Thoracic aorta (tissue), 2 donors: ENCODE measurements around the gene HPS1. TPM values are rescaled to one million over a fixed set of nuclear protein-coding genes. Genes with fewer than 3 reads are reported as not detected.

Source experiments
- ATAC-seq: fragments of 150-250 bp; one replicate; pipeline ENCODE4 v1.8.0; 2017; ENCODE audit warnings: low read depth; ENCODE audit not compliant: insufficient number of reproducible peaks, low FRiP score
- DNase-seq: peaks from one replicate; pipeline ENCODE4 v3.0.0-alpha.2; 2020; ENCODE audit warnings: low spot score
- H3K27ac ChIP-seq, 2 donors: fragments of 200-600 bp; sonication (generic); 1 replicate in 1 of 2; 2 replicates in 1 of 2; pipeline ENCODE4 v1.5.1; 2016; ENCODE audit warnings: mild to moderate bottlenecking in 2 of 2, moderate library complexity in 2 of 2
- H3K27me3 ChIP-seq: fragments of 200-600 bp; sonication (generic); replicated peaks from 2 replicates; pipeline ENCODE4 v1.6.0; 2016; ENCODE audit warnings: mild to moderate bottlenecking; ENCODE audit not compliant: insufficient read depth
- H3K36me3 ChIP-seq: fragments of 200-600 bp; sonication (generic); one replicate; pipeline ENCODE4 v1.5.1; 2016
- H3K4me1 ChIP-seq, 2 donors: fragments of 200-600 bp; sonication (generic); 1 replicate in 1 of 2; 2 replicates in 1 of 2; pipeline versions ENCODE4 v1.5.1 to v1.6.0; 2016; ENCODE audit warnings: low read depth in 2 of 2, mild to moderate bottlenecking in 1 of 2; ENCODE audit not compliant: control insufficient read depth in 1 of 2
- H3K4me3 ChIP-seq: fragments of 200-600 bp; sonication (generic); 2 replicates; pipeline ENCODE4 v1.5.1; 2016; ENCODE audit warnings: mild to moderate bottlenecking
- H3K9me3 ChIP-seq: fragments of 200-600 bp; sonication (generic); 2 replicates; pipeline ENCODE4 v1.5.1; 2016
- total RNA-seq, 2 donors: library from RNA; depleted of rRNA; stranded (reverse); fragments of >200 nt; gene quantifications; one replicate each; pipeline versions ENCODE4 v1.1.0 to v1.2.3, GENCODE V29; 2016
- TF ChIP-seq, protein P1 (sequence below): fragments of 200-600 bp; sonication (generic); IDR thresholded peaks from one replicate; pipeline ENCODE4 v1.5.1; 2019; ENCODE audit warnings: antibody characterized with exemption

HPS1 gene
- total RNA-seq, 2 donors from 2014 or later: 60.1 to 79.3 TPM

DNA sequence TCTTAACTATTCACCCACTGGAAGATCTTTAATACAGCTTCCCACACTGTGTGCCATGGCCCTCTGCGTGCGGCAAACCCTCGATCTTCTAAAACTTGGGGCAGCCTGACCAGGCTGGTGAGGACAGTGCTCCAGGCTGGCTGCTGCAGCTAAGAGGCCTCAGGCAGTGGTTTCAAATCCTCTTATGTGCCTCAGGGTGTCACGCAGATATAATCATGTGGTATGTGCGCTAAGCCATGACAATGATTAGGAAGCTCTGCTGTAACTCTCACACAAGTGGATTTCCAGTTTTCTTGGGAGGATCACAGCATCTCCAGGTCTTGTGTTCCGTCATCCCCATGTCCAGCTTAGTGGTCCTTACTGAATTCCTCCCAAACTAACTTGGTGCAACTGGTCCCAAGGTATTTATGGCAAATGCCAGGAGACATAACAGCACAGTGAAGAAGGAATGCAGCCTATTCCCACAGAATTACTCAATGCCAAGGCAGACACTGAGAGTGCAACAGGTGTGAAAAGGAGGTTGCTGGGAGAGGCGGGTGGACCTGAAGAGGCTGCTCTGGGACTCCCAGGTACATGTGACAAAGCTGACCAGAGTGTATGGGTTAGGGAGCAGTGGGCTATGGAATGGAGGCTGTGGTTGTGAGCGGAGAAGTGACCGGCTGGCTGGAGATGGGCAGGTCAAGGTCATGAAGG lies 2.3 kb downstream of the HPS1 start:
- no peaks in the 10 kb centered on the region for H3K9me3 ChIP-seq
- no peaks in the 10 kb centered on the region for H3K27me3 ChIP-seq
- H3K4me1 ChIP-seq: peaks cover 2 to 6% of the 10 kb centered on the region in 2 donors
- no peak overlapping the region for H3K27ac ChIP-seq
- H3K4me3 ChIP-seq: no peak overlapping the region
- H3K36me3 ChIP-seq: peaks cover 15% of the 10 kb centered on the region
- TF ChIP-seq, protein P1, sequence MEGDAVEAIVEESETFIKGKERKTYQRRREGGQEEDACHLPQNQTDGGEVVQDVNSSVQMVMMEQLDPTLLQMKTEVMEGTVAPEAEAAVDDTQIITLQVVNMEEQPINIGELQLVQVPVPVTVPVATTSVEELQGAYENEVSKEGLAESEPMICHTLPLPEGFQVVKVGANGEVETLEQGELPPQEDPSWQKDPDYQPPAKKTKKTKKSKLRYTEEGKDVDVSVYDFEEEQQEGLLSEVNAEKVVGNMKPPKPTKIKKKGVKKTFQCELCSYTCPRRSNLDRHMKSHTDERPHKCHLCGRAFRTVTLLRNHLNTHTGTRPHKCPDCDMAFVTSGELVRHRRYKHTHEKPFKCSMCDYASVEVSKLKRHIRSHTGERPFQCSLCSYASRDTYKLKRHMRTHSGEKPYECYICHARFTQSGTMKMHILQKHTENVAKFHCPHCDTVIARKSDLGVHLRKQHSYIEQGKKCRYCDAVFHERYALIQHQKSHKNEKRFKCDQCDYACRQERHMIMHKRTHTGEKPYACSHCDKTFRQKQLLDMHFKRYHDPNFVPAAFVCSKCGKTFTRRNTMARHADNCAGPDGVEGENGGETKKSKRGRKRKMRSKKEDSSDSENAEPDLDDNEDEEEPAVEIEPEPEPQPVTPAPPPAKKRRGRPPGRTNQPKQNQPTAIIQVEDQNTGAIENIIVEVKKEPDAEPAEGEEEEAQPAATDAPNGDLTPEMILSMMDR: no peak
- ATAC-seq (no peak), DNase-seq (no peak)

DNA sequence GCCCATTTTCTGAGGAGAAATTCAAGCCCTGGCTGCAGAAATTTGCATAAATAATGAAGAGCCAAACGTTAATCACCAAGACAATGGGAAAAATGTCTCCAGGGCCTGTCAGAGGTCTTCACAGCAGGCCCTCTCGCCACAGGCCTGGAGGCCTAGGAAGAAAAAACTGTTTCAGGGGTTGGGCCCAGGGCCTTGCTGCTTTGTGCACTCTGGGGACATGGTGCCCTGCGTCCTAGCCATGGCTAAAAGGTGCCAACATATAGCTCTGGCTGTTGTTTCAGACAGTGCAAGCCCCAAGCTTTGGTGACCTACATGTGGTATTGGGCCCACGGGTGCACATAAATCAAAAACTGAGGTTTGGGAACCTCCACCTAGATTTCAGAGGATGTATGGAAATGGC lies 8.0 kb downstream of the HPS1 start:
- no peak for ATAC-seq
- peaks cover 33% of the 10 kb centered on the region for H3K36me3 ChIP-seq

DNA sequence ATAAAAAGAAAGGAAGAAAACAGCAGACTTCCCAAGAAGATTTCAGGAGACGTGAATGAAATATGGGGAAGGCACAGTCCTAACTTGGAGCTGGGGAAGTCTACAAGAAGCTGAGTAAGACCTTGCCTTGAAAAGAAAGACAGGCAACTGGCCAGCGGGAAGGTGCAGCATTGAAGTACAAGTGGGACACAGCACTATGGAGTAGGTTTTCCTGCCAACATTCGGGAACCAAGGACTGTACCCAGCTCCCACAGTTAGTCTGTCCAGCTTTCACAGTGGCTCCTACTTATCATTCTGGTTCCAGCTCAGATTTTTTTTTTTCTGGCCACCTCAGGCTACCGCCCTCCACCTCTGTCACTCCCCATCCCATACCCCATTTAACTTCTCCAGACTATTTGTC lies 10.0 kb downstream of the HPS1 start:
- Histone ChIP-seq H3K27ac (no peak overlapping the region), H3K36me3 (peaks cover 50% of the 10 kb centered on the region), H3K27me3 (no peaks in the 10 kb centered on the region), H3K9me3 (no peaks in the 10 kb centered on the region), H3K4me3 (no peak overlapping the region), H3K4me1 (no peaks in the 10 kb centered on the region)
- DNase-seq: no peak
- ATAC-seq: no peak
- TF ChIP-seq, protein P1: no peak

More for the DNA sequence above, 8.0 kb downstream of the HPS1 start:
- TF ChIP-seq, protein P1: no peak
- no peak overlapping the region for H3K4me3 ChIP-seq
- no peak for DNase-seq
- H3K9me3 ChIP-seq: no peaks in the 10 kb centered on the region
- no peak overlapping the region for H3K27ac ChIP-seq
- no peaks in the 10 kb centered on the region for H3K27me3 ChIP-seq
- no peaks in the 10 kb centered on the region for H3K4me1 ChIP-seq

DNA sequence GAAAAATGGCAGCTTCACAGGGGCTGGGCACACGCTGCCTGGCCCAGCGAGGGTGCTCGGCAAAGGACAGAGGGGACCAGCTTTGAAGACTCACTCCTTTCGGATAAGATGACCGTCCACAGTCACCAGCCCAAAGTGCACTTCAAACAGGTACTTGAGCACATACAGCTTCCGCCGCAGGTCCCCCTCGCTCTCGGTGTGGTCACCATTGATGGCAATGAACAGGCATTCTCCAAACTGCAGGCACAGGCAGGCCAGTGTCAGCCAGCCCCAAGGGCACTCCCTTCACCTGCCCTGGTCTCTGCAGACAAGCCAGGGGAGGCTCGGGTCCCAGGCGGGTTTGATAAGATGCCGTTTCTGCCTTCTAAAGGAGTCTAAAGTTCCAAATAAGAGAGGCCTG lies 11.6 kb downstream of the HPS1 start:
- no peak for ATAC-seq
- H3K4me3 ChIP-seq: no peak overlapping the region
- no peaks in the 10 kb centered on the region for H3K4me1 ChIP-seq
- no peak overlapping the region for H3K27ac ChIP-seq
- TF ChIP-seq, protein P1: no peak
- peaks cover 60% of the 10 kb centered on the region for H3K36me3 ChIP-seq
- H3K27me3 ChIP-seq: no peaks in the 10 kb centered on the region
- H3K9me3 ChIP-seq: no peaks in the 10 kb centered on the region
- no peak for DNase-seq

DNA sequence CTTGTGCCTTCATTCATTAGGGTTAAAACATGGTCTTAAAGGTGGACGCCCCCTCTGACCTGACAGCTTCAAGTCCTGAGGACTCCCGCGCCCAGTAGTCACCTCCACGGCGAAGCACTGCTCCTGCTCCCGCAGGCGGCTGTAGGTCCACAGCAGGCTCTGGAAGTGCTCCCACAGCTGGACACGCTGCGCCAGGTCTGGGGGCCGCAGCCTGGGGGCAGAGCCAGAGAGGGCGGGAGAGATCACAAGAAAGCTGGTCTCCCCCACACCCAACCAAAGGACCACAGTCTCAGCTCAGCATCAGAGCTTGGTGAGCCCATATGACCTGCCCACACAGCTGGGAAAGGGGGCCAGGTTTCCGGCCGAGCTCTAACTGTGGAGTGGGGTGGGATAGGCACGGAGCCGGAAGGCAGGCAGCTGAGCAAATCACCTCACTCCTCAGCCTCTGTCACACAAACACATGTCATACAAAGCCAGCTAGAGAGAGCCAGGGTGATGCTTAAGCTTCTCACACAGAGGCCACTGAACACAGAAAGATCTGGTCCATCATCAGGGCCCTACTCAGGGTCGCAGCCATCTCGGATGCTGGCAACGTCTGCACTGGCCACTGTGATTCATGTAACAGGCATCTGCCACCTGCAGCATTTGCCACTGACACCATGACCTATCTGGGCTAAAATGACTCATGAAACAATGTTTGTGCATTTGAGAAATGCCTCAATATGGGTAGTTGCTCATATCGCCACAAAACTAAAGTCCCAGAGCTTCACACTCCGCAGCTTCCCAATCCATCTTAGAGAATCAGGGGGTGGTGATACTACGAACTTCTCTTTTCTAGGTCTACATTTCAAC lies 12.6 kb downstream of the HPS1 start:
- TF ChIP-seq, protein P1: no peak

More for the DNA sequence above, 12.6 kb downstream of the HPS1 start:
- Histone ChIP-seq H3K4me3 (no peak overlapping the region), H3K4me1 (no peaks in the 10 kb centered on the region), H3K27ac (no peak overlapping the region), H3K27me3 (no peaks in the 10 kb centered on the region), H3K36me3 (peaks cover 62% of the 10 kb centered on the region), H3K9me3 (no peaks in the 10 kb centered on the region)
- DNase-seq (no peak), ATAC-seq (no peak)
